HG03469 (cell line): Measurements from ENCODE around the gene NUP188.

Experiments used
- ATAC-seq: cut with Tn5 transposase; IDR thresholded peaks from one replicate; pipeline ENCODE4 v1.9.1; 2021; ENCODE audit warnings: mild to moderate bottlenecking, moderate library complexity, moderate number of reproducible peaks; ENCODE audit not compliant: unreplicated experiment

Gene NUP188

DNA sequence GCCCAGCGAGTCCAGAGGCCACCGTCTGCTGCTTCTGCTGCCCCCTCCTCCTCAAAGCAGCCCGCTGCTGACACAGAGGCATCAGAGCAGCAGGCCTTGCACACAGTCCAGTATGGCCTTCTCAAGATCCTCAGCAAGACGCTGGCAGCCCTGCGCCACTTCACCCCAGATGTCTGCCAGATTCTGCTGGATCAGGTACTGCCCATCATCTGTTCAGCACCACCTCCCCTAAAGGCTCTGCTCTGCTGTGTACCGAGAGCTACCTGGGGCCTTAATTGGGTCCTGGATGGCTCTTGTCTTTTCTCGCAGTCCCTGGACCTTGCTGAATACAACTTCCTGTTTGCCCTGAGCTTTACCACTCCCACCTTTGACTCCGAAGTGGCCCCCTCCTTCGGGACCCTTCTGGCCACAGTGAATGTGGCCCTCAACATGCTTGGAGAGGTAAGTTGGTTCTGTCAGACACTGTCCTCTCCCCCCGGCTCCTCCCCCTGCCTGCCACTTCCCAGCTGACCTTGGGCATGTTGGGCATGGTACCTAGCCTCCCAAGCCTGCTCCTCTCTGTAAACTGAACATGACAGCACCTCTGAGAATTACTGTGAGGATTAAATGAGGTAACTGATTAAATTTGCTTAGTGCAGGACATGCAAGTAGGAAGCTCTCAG, 58.0 kb downstream of the NUP188 start:
- no peak for ATAC-seq

DNA sequence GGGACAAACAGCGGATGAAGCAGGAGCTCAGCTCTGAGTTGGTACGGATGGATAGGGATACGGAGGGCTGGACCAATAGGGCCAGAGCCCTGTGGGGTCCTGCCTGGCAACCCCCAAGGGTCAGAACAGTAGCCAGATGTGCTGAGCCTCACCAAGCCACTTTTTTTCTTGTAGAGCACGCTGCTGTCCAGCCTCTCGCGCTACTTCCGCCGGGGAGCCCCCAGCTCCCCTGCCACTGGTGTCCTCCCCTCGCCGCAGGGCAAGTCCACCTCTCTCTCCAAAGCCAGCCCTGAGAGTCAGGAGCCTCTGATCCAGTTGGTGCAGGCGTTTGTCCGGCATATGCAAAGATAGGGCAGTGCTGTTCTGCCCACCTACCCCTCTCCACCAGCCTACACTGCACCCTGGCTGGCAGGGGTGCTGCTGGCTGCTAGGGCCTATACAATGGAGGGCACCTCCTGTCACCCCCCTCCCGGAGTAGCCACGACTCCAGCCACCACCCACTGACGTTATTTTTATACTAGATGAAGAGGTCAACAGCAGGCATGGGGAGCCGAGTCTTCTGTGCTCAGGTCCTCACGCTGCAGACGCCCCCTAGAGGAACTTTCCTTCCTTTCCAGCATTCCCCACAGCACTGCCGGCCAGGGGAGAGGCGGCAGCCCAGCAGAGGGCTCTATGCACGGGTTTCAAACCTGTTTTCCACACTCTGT, 59.0 kb downstream of the NUP188 start:
- ATAC-seq, result no peak

DNA sequence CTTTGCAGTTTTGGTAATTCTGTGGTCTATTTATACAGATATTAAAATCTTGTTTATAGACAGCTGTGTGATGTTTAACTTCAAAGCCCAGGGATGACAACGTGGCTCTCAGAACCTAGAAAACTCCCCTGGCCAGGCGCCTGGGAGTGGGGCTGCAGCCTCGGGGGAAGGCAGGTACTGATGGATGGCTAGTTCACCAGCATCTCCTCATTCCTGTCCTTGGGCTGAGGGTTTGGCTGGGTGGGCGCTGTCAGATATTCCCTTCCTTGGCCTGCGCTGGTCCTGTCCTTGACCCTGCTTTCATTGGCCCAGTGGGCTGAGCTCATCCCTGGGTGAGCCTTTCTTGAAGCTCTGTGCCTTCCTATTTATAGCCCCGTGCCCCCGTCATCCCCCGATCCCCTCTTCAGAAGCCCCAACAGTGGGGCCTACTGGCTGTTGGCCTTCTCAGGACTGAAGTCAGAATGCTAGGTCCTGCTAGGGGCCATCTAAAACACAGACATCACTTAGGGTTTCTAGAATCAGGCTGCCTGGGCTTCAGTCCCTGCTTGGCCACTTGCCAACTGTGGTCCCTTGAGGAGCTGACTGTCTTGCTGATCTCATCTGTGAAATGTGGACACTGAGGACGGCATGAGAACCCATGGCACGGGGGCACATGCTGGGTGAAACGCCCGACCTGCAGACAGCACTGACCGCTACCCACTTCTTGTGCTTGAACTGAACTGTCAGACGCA, 59.7 kb downstream of the NUP188 start:
- no peak for ATAC-seq

DNA sequence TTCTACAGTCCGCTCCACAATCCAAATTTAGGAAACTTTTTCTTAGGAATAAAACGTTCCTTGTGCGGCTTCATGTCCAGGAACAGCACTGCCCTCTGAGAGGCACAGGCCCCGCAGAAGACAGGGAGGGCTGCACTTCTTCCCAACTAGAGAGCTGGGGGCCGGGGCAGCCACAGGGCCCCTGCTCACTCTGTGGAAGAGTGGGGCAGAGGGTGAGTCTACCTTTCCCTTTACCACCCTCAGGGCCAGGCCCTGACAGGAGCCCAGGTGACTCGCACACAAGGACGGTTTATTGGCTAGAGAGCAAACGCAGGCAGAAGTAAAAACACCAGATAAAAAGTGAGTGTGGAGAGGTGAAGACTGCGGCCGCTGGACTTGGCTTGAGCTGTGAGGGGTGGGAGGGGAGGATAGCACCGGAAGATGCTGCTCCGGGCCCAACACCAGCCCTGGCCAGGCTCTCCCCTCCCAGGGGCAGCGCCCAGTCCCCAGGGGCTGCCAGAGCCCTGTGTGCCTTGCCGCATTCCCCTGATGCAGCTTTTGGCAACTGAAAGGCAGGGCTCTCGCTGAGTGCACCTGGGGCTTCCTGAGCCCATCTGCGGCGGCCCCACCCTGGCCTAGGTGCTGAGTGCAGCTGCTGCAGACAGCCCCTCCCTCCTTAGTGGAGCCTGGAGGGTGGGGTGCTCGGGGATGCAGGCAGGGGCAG, 60.4 kb downstream of the NUP188 start:
- ATAC-seq, result no peak

DNA sequence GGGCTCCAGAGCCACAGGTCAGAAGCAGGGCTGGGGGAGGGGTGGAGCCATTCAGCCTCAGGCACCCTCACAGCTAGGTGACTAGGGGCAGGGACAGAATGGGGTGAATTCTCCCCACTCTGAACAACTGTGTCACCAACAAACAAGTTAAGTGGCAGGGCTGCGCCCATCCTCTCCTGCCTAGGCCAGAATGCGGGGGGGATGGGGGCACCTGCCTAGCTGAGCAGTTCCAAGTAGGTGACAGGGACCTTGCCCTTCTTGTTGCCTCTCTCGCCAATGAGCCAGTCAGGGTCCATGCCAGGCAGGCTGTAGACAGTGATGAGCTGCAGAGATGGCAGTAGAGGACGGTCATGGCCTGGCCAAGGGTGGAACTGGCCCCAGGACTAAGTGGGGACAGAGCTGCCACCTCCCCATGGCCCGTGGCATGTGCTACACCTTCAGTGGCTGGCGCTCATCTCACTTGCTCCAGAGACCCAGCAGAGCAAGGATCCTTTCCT, 61.0 kb downstream of the NUP188 start:
- ATAC-seq, result no peak

DNA sequence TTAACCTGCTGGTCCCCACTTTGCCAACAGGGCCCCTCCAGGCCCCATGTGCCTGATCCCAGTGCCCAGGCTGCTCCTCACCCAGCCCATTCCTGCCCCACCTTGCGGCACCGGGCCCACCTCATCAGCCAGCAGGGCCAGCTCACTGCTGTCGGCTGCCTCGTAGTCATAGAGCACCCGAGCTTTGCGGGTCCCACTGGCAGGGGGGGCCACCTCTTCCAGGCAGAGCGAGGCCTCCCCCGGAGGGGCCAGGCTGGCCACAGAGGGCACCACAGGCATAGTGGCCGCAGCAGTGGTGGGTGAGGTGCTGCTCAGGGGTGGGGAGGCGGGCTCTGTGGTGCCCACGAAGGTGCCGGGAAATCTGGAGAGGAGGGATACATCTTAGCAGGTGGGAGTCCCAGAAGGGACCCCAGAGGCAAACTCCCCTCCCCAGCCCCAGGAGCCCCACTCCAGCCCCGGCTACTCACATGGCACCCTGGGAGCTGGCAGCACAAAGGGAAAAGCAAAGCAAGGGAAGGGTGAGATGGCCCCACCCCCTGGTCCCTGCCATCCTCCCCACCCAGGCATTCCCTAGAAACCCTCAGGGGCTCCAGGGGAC, 61.6 kb downstream of the NUP188 start:
- no peak for ATAC-seq

DNA sequence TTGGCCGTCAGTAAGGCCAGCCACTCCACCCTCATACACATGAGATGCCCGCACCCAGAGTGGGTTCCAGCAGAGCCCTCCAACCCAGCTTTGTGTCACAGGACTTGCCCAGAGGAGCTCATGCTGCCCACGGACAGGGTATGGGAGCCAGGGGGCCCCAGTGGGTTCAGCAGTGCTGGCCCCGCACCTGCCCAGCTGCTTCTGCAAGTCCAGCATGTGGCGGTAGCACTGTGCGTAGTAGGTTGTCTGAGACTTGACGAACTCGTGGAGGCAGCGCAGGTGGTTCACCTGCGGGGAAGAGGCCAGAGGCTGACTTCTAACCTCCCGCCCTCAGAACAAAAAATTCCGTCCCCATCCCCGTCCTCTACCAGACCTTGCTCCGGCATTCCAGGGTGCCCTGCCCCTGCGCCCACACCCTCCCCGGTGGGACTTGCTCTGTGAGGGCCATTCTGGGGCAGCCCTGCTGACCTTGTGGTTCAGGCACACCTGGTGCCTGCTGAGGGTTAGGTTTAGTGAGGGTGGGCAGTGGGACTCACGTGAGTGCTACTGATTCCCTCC, 62.2 kb downstream of the NUP188 start:
- no peak for ATAC-seq

DNA sequence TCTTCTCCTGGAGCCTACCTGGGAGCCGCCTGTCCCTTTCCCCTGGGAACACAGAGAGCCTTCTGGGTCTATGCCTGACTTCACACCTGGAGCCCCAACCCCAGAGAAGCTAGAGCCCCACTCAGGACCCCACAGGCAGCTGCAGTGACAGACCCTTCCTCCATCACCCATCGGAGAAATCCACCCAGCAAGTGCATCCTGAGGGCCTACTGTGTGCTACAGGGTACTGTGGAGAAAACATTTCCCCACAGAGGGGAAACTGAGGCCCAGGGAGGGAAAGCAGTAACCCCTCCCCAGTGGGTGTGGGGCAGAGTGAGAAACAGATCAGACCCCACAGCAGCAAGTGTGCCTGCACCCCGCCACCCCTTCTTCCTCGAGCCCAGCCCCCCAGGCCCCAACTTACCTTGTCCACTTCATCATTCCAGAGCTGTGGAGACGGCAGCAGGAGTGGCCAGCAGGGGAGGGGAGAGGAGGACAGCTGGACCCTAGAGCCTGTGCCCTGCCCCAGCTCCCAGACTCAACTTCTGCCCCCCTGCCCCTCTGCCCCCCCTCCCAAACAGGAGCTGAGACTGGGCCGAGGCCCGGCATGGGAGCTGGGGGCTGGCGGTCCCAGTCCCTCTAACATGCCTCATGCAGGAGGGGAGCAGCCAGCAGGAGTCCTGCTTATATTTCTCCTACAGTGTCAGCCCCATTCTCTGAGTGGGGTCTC, 62.9 kb downstream of the NUP188 start:
- no peak for ATAC-seq

DNA sequence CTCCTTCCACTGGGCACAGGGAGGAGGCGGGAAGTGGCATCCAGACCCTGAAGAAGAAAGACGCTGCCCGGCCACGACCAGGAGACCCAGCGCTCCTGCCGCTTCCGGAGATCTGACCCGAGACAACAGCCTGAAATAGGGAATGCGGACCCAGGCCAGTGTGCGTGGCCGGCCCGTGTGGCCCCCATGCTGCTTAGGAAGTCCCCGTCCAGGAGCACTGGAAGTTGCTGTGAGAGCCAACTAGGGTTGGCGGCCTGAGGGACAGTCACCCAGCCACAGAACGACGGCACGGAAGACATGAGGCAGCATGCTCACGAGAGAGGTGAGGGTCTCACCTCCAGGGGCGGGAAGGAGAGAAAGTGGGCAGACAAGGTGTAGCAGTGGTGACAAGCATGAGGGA, 63.7 kb downstream of the NUP188 start:
- ATAC-seq, result no peak

DNA sequence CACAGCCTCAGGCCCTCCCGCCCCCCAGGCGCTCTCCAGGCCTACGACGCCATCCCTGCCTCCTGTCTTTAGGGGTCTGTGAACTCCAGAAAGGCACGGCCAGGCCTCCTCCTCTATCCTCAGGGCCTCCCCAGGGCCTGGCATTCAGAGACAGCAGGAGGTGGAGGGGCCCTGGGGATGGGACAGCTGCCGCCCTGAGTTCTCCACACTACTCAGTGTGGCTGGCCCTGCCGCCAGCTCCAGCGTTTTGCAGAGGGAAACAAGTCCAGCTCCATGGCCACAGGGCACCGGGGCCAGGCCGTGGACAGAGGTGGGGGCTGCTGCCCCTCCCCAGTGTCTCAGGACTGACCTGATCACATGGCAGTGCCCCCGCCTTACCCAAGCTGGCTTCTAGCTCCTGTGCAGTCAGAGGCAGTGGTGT, 64.3 kb downstream of the NUP188 start:
- no peak for ATAC-seq

DNA sequence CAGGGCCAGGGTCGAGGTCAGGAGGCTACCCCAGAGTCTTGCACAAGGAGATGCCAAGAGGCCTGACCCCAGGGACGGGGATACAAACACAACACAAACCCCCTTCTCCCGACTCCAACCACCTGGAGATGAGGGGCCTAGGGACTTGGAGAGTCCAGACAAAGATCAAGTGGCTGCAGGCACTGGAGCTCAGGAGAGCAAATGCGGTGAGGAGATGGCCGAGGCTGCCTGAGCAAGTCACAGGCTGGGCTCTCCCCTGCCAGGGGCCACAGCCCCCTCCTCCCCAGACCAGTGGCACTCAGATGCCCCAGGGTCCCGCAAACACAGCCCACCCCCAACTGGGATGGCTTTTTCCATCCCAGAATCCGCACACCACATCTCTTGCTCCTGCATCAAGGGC, 64.8 kb downstream of the NUP188 start:
- ATAC-seq, result no peak

DNA sequence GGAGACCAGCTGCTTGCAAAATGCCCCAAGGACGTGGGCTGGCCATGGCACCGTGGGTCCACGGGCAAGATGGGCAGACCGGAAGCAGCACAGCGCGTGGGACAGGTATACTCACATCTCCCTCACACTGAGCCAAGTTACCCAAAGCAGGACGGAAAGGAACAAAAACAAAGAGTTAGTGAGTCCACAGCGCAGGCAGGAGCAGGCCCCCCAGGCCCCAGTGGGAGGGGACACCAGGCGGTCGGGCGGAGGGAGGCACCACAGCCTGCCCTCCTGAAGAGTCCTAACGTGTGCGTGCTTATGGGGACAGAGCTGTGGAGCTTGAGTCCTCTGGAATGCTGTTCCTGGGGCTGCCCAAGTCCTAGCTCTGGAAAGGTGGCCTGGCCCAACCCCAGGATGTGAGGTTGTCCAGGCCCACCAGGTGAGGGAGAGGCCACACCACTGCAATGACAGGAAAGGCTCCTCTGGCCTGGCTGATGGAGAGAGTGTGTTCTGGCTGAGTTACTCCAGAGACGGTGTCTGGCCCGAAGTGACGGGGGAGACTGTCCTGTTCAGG, 65.5 kb downstream of the NUP188 start:
- no peak for ATAC-seq

DNA sequence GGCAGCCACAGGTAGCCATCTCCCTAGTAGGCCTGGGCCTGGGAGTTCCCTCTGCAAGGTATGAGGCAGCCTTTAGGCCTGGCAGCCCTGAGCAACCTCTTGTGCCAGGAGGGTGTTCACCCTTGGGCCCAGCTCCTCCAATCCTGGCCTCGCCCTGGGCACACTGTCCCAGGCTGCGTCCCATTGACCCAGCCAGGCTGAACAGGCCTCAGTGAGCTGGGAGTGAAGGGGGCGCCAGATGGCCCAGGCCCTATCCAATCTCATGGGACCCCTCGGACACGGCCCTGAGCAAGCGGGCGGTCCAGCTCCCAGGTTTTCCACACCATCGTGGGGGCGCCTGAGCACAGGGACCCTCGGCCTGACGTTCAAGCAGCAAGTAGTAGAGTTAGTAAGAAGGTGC, 66.2 kb downstream of the NUP188 start:
- ATAC-seq, result no peak

DNA sequence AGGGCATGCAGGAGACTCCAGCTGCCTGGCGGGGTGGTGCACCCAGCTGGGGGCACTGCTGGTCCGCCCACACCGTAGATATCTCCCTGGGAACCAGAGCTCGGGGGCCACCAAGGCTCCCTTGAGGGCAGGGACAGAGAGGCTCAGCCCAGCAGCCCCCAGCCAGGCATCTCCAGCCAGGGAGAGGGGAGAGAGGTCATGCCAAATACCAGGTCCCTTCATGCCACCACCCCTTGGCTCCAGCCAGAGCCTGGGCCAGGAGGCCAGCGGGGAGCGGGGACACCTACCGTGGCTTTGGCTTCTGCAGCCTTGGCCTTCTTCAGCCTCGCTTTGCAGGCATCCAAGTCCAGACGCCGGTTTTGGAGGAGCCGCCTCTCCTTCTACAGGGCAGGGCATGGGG, 66.6 kb downstream of the NUP188 start:
- ATAC-seq, result no peak

DNA sequence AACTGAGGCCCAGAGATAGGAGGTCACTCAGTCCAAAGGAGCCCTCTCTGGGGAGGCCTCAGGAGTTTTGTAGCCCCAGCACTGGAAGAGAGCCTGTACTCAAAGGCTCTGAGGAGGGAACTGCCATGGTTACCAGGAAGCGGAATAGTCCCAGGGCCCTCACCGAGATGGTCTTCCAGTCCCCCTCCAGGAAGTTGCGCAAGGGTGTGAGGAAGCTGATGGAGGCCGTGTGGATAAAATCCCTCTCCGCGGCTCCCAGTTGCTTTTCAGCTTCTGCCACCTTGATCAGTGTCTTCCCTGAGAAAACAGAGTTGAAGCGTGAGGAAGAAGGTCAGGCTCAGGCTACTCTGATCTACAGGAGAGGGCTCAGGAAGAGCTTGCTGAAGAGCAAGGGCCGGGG, 67.1 kb downstream of the NUP188 start:
- ATAC-seq, result no peak

DNA sequence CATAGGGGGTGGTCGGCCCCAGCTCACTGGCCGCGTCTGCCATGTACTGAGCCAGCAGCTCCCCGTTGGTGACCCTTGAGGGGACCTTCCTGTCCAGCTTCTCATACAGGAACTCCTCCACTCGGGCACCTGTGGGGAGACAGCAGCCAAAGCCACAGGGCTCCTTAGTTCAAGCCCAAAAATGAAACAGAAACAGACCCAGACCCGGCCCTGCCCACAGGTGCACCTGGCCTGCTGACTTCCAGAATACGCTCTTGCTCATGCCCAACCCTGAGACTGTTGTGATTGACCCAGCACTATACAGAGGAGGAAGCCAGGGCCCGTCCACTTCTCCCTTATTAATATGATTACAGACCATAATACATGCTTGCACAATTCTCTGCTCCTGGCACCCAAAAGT, 73.6 kb downstream of the NUP188 start:
- no peak for ATAC-seq

DNA sequence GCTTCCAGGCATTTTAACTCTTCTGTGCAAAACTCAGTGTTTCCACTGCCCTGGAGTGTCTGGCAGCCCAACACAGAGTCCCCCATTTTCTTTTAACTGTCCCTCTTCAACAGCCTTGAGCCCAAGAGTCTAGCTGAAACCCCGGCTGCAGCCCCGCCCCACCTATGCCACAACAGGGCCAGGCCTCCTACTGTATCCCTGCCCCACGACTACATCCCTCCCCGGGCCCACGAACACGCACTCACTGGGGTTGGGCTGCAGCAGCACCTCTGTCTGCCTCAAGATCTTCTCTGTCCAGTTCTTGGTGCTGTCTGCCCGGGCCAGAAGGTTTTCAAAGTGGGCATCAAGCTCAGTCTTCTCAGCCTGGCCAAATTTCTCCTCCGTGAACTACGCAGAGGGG, 74.5 kb downstream of the NUP188 start:
- no peak for ATAC-seq

DNA sequence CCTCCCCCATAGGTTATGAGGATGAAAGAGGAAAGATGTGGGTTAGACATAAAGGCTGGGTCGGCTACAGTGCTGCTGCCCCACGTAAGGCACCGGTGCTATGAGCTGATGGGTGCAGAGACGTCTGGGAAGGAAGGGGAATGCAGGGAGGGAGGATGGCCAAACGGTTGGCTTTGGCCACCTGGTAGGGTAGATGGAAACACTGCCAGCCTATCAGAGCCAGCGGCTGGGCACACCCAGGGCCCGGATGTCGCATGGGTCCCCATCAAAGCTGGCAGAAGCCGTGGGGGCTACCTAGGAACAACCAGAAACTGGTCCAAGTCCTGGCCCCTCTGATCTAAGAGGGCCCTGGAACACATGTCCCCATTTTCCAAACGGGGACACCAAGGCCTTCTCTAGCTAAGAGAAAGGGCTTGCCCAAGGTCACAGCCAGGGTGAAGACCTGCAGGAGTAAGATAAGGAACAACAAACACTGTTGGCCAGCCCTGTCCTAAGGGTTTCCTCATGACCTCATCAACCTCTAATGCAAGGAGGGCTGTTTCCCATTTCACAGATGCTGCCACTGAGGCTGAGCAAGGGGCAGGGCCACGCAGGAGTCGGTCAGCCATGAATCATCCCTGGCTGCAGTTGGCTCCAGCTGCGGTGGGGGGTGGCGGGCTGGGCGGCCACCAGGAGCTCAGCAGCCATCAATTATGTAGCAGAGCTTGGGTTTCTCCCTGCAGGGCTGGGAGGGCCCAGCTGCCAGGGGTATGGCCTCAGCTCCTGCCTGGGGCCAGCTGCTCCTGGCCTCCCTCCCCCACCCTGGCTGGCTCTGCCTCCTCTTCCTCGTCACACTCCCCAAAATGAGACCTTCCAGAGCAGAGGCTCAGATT, 75.8 kb downstream of the NUP188 start:
- ATAC-seq, result no peak

DNA sequence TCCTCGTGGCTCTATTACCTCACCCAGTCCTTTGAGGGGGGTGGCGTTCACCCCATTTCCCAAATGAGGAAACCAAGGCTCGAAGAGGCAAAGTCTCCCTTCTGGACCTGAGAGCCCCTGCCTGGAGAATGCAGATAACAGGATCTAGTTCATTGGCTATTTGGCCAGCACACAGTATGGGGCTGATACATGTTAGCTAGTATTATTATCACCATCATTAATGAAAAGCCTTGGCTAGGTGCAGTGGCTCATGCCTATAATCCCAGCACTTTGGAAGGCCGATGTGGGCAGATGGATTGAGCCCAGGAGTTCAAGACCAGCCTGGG, 76.4 kb downstream of the NUP188 start:
- no peak for ATAC-seq
